ENCODE data around the gene ATP8B1.
"Not testable (repeated sequence)": the region's sequence is repeated elsewhere in the genome, so short reads cannot be mapped to it uniquely, and the experiment has no call there.

The ATP8B1 gene

DNA sequence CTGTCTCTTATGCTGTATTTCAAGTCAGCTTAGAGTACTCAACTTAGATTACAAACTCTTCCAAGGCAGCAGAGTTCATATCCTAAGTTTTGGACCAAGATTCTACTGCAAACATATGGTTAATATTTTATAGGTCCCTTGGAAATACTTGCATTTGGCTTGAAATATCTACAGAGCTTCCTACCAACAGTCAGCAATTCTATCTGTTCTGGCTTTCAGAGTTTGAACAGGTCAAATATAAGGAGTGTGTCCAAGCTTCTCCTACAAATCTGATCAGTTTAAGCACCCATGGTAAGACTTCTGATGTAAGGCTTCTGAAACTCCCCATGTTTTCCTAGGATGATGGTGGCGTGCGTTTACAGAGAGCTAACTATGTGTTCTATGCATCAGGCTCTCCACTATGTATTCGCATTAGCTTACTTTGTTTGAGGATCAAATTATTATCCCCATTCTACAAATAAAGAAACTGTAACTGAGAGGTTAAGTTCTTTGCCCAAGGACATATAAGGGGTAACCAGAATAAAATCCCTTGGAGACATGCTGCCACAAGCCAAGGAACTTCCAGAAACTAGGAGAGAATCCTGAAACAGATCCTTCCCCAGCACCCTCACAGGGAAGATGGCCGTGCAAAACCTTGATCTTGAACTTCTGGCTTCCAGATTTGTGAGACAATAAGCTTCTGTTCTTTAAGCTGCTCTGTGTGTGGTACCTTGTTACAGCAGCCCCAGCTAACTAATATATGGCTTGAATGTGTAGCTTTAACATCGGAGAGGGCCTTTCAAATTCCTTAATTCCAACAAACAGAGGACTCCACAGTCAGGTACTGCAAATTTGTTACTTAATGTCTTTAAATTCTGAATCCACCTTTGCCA is 55.1 kb downstream of the ATP8B1 start:
- DNase-seq, result no peak

DNA sequence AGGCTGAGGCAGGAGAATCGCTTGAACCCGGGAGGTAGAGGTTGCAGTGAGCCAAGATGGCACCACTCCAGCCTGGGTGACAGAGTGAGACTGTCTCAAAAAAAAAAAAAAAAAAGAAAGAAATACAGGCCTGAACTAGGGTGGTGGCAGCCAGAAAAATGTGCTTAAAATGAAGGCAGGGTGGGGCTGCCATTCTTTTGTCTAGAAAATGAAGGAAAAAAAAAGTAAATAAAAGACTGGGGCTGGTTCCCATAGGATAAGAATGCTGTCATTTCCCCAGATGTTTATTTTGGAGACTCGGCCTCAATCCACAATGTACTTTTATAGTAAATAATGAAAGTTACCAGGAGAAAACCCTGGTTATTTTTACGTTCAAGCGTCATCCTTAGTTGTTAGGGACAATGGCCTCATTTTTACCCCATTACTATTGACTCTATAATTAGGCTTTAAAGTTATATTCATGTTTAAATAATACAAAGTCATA is 58.9 kb downstream of the ATP8B1 start:
- in situ Hi-C loops (cut with HindIII; ENCODE audit: low pct_ligation_motif_present, low pct_unique_long_range_greater_than_20kb, low sequenced_read_pairs), result no loop called here
- DNase-seq, result no peak

More for the DNA sequence above, 55.1 kb downstream of the ATP8B1 start:
- in situ Hi-C loops (cut with HindIII; ENCODE audit: low pct_ligation_motif_present, low pct_unique_long_range_greater_than_20kb, low sequenced_read_pairs), result no loop called here

DNA sequence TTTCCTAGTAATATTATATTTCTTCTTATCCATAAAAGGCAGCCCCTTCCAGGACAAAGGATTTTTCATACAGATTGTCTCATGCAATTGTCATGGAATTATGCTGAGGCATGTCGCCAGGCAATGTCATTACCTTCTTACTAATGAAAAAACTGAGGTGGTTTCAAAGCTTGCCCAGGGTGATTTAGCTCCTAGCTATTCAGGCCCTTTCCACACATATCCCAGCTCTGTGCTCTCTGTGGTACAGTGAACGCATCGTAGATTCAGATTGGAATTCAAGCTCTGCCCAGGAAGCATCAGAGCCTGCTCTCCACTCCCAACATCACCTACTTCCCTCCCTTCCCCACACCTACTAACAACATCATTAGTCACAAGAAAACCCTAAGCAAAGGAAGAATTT is 60.1 kb downstream of the ATP8B1 start:
- in situ Hi-C loops (cut with HindIII; ENCODE audit: low pct_ligation_motif_present, low pct_unique_long_range_greater_than_20kb, low sequenced_read_pairs), result no loop called here
- DNase-seq, result no peak

DNA sequence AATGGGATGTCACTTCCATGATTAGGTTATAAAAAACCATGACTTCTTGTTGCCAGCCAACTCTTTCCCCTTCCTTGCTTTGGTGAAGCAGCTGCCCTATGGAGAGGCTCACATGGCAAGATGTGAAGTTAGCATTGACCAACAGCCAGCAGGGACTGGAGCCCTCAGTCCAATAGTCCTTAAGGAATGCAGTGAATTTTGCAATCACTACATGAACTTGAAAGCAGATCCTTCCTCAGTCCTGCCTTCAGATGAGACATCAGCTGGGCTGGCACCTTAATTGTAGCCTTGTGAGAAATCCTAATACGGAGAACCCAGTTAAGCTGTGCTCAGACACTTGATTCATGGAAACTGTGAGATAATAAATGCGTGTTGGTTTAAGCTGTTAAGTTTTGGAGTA is 61.8 kb downstream of the ATP8B1 start:
- DNase-seq, result no peak

DNA sequence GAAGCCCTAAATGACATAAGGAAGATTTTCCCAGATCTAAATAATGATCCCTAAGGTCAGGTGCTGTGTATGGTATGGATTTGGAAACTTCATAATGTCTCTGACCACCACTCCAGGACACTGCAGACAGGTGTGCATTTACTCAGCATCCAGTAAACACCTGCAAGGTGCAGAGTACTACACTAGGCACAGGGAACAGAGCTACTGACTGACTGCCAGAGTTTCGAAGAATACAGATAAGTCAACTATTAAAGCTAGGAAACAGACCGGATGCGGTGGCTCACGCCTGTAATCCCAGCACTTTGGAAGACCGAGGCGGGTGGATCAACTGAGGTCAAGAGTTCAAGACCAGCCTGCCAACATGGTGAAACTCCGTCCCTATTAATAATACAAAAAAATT is 65.0 kb downstream of the ATP8B1 start:
- DNase-seq, result no peak
- in situ Hi-C loops (cut with HindIII; ENCODE audit: low pct_ligation_motif_present, low pct_unique_long_range_greater_than_20kb, low sequenced_read_pairs), result no loop called here

More for the DNA sequence above, 61.8 kb downstream of the ATP8B1 start:
- in situ Hi-C loops (cut with HindIII; ENCODE audit: low pct_ligation_motif_present, low pct_unique_long_range_greater_than_20kb, low sequenced_read_pairs), result no loop called here

DNA sequence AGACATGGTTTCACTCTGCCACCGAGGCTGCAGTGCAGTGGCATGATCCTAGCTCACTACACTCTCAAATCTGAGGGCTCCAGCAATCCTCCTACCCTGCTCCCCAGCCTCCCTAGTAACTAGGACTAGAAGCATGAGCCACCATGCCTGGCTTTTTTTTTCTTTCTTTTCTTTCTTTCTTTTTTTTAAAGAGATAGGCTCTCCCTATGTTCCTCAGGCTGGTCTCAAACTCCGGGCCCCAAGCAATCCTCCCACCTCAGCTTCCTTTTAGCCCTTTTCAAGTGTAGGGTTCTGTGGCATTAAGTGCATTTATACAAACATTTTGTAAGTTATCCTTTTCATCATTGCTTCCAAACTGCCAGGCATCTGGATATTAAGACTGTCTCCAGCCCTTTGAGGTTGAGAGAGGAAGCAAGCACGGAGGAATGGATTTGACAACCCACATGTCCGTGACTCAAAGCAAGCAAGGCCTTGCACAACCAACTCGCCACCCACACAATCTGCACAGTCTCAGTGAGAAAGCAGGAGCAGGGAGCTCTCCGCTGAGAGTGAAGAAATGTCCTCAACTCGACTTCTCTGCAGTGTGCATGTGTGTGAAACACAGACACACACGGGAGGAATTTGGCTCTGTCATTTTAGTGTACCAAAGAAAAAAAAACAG is 65.6 kb downstream of the ATP8B1 start:
- DNase-seq, result no peak
- in situ Hi-C loops (cut with HindIII; ENCODE audit: low pct_ligation_motif_present, low pct_unique_long_range_greater_than_20kb, low sequenced_read_pairs), result no loop called here

DNA sequence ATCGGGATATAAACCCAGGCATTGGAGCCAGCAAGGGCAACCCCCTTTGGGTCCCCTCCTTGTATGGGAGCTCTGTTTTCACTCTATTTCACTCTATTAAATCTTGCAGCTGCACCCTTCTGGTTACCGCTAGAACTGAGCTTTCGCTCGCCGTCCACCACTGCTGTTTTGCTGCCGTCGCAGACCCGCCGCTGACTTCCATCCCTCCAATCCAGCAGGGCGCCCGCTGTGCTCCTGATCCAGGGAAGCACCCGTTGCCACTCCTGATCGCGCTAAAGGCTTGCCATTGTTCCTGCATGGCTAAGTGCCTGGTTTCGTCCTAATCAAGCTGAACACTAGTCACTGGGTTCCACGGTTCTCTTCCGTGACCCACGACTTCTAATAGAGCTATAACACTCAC is 68.1 kb downstream of the ATP8B1 start:
- in situ Hi-C loops (cut with HindIII; ENCODE audit: low pct_ligation_motif_present, low pct_unique_long_range_greater_than_20kb, low sequenced_read_pairs); DNase-seq: not testable (repeated sequence)

DNA sequence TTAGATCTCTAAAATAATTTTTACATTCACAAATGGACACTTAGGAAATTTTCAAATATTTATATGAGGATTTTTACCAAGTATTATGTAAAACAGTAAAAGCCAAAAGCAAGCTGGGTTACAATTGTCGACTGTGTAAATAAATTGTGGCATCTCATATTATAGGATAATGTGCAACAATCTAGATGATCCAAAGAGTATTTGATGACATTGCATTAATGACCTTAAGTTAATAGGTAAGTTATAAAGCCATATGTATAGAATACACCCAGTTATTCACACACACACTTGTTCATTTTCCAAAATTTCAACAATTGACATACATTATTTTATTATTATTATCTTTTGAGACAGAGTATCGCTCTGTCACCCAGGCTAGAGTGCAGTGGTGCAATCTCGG is 69.3 kb downstream of the ATP8B1 start:
- DNase-seq, result no peak
- in situ Hi-C loops (cut with HindIII; ENCODE audit: low pct_ligation_motif_present, low pct_unique_long_range_greater_than_20kb, low sequenced_read_pairs), result no loop called here

DNA sequence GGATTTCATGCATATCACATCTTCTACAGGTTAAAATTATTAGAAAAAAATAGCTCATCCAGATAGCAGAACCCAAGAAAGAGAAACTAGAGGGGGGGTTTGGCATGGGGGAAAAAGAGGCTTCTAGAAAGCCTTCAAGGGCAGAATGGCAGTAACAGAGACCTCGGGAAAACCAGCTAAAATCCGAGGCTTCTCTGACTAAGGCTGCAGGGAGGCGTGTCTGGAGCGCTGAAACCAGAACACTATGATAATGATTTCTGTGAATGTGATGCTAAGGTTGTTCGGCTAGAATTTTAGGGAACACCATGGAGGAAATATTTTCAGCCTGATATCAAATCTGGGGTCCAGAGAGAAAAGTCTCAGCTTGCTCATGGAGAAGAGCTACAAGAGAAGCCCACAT is 73.0 kb downstream of the ATP8B1 start:
- DNase-seq, result no peak
- in situ Hi-C loops (cut with HindIII; ENCODE audit: low pct_ligation_motif_present, low pct_unique_long_range_greater_than_20kb, low sequenced_read_pairs), result no loop called here

DNA sequence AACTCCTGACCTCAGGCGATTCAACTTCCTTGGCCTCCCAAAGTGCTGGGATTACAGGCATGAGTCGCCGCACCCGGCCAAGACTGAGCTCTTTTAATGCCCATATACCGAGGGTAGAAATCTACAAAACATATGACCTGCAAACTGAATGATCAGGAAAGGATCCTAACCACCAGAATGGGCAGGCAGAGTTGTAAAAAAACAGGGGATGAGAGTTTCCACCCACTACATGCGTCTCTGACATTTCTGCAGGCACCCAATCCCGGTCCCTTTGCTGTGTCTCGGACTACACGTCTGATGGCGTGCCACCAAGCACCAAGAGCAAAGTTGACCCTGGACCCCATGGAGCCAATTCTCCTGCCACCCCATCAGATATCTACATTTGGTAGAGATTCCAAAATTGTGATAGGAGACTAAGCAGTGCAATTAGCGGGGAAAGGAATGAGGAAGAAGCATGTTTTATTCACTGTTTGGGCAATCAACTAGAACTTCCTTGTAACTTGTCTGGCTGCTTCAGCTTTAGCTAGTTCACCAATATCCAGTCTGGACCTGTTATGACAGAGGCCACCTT is 74.1 kb downstream of the ATP8B1 start:
- DNase-seq, result no peak
- in situ Hi-C loops (cut with HindIII; ENCODE audit: low pct_ligation_motif_present, low pct_unique_long_range_greater_than_20kb, low sequenced_read_pairs), result no loop called here

DNA sequence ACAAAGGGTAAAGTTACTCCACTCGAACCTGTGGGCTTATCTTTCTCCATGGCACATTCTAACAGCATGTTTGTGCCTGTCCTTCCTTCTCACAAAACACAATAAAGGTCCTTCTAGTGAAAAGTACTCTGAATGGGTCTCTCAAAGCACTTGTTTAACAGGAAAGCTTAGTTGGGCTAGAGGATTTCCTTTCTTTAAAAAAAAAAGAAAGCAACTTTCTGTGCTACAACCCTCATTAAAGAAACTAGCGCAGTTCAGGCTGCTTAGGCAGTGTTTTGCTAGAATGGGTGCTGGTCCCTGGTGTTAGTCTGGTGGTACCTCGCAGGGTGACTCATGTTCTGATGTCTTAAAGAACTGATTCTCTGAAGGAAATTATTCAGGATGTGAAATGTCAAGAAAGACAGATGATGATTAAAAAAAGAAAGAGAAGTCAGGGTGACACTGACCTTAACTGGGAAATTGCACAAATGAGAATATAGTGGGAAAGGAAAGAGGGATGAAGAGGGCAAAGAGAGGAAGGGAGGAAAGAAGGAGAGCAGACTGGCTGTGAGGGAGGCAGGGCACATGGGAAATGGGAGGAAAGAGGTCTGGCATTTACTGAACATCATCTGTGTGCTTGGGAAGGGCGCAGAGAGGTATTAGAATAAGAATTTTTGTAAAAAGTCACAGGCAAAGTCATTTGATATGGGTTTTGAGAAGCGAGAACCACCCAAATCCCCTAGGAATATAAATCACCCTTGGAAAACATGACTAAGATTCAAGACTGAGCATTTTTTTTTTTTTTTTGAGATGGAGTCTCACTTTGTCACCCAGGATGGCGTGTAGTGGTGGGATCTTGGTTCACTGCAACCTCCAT is 74.9 kb downstream of the ATP8B1 start:
- in situ Hi-C loops (cut with HindIII; ENCODE audit: low pct_ligation_motif_present, low pct_unique_long_range_greater_than_20kb, low sequenced_read_pairs), result no loop called here
- no peak for DNase-seq

DNA sequence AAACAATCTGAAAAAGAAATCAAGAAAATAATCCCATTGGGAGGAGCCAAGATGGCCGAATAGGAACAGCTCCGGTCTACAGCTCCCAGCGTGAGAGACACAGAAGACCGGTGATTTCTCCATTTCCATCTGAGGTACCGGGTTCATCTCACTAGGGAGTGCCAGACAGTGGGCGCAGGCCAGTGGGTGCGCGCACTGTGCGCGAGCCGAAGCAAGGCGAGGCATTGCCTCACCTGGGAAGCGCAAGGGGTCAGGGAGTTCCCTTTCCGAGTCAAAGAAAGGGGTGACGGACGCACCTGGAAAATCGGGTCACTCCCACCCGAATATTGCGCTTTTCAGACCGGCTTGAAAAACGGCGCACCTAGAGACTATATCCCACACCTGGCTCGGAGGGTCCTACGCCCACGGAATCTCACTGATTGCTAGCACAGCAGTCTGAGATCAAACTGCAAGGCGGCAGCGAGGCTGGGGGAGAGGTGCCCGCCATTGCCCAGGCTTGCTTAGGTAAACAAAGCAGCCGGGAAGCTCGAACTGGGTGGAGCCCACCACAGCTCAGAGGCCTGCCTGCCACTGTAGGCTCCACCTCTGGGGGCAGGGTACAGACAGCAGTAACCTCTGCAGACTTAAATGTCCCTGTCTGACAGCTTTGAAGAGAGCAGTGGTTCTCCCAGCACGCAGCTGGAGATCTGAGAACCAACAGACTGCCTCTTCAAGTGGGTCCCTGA is 83.7 kb downstream of the ATP8B1 start:
- DNase-seq; in situ Hi-C loops (cut with HindIII; ENCODE audit: low pct_ligation_motif_present, low pct_unique_long_range_greater_than_20kb, low sequenced_read_pairs): not testable (repeated sequence)

DNA sequence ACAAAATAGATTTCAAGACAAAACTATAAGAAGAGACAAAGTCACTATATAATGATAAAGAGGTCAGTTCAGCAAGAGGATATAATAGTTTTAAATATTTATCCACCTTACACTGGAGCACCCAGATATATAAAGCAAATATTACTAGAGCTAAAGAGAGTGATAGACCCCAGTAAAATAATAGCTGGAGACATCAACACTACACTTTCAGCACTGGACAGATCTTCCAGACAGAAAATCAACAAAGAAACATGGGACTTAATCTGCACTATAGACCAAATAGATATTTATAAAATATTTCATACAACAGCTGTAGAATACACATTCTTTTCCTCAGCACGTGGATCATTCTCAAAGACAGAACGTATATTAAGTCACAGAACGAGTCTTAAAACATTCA is 86.6 kb downstream of the ATP8B1 start:
- in situ Hi-C loops (cut with HindIII; ENCODE audit: low pct_ligation_motif_present, low pct_unique_long_range_greater_than_20kb, low sequenced_read_pairs), result no loop called here
- no peak for DNase-seq

DNA sequence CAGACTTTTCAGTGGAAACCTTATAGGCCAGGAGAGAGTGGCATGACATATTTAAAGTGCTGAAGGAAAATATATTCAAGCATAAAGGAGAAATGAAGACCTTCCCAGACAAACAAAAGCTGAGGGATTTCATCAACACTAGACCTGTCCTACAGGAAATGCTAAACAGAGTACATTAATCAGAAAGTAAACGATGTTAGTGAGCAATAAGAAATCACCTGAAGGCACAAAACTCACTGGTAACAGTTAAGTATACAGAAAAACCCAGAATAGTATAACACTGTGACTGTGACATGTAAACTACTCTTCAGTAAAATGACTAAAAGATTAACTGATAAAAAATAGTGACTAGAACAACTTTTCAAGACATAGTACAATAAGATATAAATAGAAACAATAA is 87.4 kb downstream of the ATP8B1 start:
- in situ Hi-C loops (cut with HindIII; ENCODE audit: low pct_ligation_motif_present, low pct_unique_long_range_greater_than_20kb, low sequenced_read_pairs), result no loop called here
- no peak for DNase-seq

DNA sequence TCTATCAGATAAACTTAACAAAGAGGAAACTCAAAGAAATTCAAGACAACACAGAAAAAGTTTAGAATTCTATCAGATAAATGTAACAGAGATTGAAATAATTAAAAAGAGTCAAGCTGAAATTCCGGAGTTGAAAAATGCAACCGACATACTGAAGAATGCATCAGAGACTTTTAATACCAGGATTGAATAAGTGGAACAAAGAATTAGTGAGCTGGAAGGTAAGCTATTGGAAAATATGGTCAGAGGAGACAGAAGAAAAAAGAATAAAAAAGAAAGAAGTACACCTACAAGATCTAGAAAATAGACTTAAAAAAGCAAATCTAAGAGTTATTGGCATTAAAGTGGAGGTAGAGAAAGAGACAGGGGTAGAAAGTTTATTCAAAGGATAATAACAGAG is 88.0 kb downstream of the ATP8B1 start:
- no peak for DNase-seq
- in situ Hi-C loops (cut with HindIII; ENCODE audit: low pct_ligation_motif_present, low pct_unique_long_range_greater_than_20kb, low sequenced_read_pairs), result no loop called here

DNA sequence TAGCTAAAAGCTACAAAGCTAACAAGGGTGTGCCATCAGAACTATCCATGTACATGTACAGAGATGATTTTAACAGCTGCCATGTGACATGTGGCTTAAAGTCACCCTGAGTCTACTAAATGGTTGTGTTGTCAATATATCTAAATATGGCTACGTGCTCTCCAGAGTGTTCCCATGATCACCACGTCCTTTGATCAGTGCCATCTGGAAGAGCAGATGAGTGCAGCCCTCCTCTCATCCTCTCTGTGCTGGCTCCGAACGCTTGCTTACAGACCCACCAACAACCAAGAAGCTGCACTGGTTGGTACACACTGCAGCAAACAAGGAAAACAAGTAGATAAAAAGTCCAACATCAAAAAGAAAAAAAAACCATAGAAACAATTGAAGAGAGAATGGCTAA is 92.9 kb downstream of the ATP8B1 start:
- in situ Hi-C loops (cut with HindIII; ENCODE audit: low pct_ligation_motif_present, low pct_unique_long_range_greater_than_20kb, low sequenced_read_pairs), result no loop called here
- no peak for DNase-seq

DNA sequence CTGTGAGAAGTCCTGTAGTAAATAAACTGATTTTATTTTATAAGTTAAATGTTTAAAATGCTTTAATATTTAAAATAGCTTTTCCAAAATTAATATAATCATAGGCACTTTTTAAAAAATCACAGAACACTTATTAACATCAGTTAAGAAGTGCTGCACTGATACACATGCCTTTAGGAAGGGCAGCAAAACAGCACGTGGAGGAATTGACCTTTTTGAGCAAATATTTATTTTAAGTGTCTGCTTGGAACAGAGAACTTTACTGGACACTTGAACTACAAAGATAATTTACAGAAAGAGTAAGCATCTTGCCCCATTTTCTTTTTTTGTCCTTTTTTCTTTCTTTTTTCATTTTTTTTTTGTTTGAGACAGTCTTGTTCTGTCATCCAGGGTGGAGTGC is 93.8 kb downstream of the ATP8B1 start:
- in situ Hi-C loops (cut with HindIII; ENCODE audit: low pct_ligation_motif_present, low pct_unique_long_range_greater_than_20kb, low sequenced_read_pairs), result no loop called here
- DNase-seq, result no peak

DNA sequence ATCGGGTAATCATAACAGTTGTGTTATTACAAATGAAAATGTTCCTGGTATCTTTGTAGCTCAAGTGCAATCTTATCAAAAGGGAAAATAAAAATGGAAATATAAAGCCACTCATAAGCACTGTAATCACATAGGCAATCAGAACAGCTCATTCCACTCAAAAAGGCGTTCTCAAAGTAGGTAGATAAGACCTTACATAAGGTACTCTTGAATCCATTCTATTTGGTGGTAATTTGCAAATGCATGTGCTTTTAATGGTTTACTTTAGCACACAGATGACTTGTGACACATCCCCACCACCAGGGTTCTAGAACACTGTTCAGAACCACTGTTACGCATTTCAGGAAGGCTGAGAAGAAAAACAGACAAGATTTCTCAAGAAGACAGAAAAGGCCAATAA is 94.8 kb downstream of the ATP8B1 start:
- DNase-seq, result no peak
- in situ Hi-C loops (cut with HindIII; ENCODE audit: low pct_ligation_motif_present, low pct_unique_long_range_greater_than_20kb, low sequenced_read_pairs), result no loop called here
